Body of pancreas (tissue), 4 donors: ENCODE data around the gene SMYD1.

Experiments used
- CTCF ChIP-seq, 7 experiments: fragments of 450-650 bp in 4 of 7; fragments of 200-600 bp in 3 of 7; sonication (generic) in 3 of 7; IDR thresholded peaks; one replicate each; pipeline ENCODE4 v1.5.1; 2016 to 2019; ENCODE audit warnings: antibody characterized with exemption in 7 of 7
- POLR2A ChIP-seq, 3 donors: fragments of 450-650 bp; IDR thresholded peaks; one replicate each; pipeline ENCODE4 v1.6.1; 2016; ENCODE audit warnings: antibody characterized with exemption in 3 of 3, mild to moderate bottlenecking in 2 of 3

GRCh38 chr2:88054782-88055370 is 12.7 kb upstream of the SMYD1 start:
- no peak for TF ChIP-seq CTCF (IDR thresholded peaks at IDR 0.05)
- no peak for TF ChIP-seq POLR2A (IDR thresholded peaks at IDR 0.05)
